DND-41 (cell line): Measurements from ENCODE around the gene VAV2.

Experiments
- ATAC-seq: fragments of 200-7000 bp; cut with Tn5 transposase; 3 replicates; pipeline ENCODE4 v1.9.1; 2021; ENCODE audit warnings: low read depth; ENCODE audit not compliant: insufficient read depth
- DNase-seq: peaks from one replicate; pipeline ENCODE4 v3.0.0-alpha.2; 2020
- H2AFZ ChIP-seq: 2 replicates; pipeline ENCODE4 v1.6.0; 2012; ENCODE audit warnings: low read depth, low read length
- H3K27ac ChIP-seq: 2 replicates; pipeline ENCODE4 v1.5.1; 2012; ENCODE audit warnings: low read length, inconsistent platforms
- H3K27me3 ChIP-seq: fragments of 200-600 bp; sonication (generic); 2 replicates; pipeline ENCODE4 v1.6.0; 2012; ENCODE audit warnings: low read length, mild to moderate bottlenecking, inconsistent platforms; ENCODE audit not compliant: insufficient read depth, poor library complexity
- H3K36me3 ChIP-seq: 2 replicates; pipeline ENCODE4 v1.5.1; 2012; ENCODE audit warnings: low read length, inconsistent platforms; ENCODE audit not compliant: insufficient read depth
- H3K4me1 ChIP-seq: 2 replicates; pipeline ENCODE4 v1.5.1; 2012; ENCODE audit warnings: mild to moderate bottlenecking, low read length; ENCODE audit not compliant: insufficient read depth
- H3K4me2 ChIP-seq: 2 replicates; pipeline ENCODE4 v1.6.0; 2012; ENCODE audit warnings: mild to moderate bottlenecking, moderate library complexity, low read length, inconsistent platforms; ENCODE audit not compliant: insufficient read depth
- H3K4me3 ChIP-seq, 2 experiments: fragments of 200-600 bp in 1 of 2; shearing (Covaris generic) in 1 of 2; 2 replicates each; pipeline ENCODE4 v1.5.1; 2012 to 2016; ENCODE audit warnings: inconsistent platforms in 2 of 2, low read length in 2 of 2, mild to moderate bottlenecking in 2 of 2, low read depth in 1 of 2, moderate library complexity in 1 of 2
- H3K79me2 ChIP-seq: 2 replicates; pipeline ENCODE4 v1.6.0; 2012; ENCODE audit warnings: low read length, inconsistent platforms; ENCODE audit not compliant: insufficient read depth
- H3K9ac ChIP-seq: 2 replicates; pipeline ENCODE4 v1.6.0; 2012; ENCODE audit warnings: low read depth, mild to moderate bottlenecking, inconsistent platforms, low read length, moderate library complexity
- H3K9me3 ChIP-seq: 2 replicates; pipeline ENCODE4 v1.5.1; 2012; ENCODE audit warnings: low read length, moderate library complexity, mild to moderate bottlenecking, inconsistent platforms; ENCODE audit not compliant: insufficient read depth, severe bottlenecking
- H4K20me1 ChIP-seq: 2 replicates; pipeline ENCODE4 v1.6.0; 2012; ENCODE audit warnings: low read length; ENCODE audit not compliant: insufficient read depth
- EZH2 ChIP-seq: IDR thresholded peaks from 3 replicates; pipeline ENCODE4 v1.6.1; 2012; ENCODE audit warnings: borderline replicate concordance, low read depth, mild to moderate bottlenecking, moderate library complexity, low read length, inconsistent platforms; ENCODE audit not compliant: severe bottlenecking
- TF ChIP-seq, protein P1 (sequence below): IDR thresholded peaks from 2 replicates; pipeline ENCODE4 v1.5.1; 2012; ENCODE audit warnings: borderline replicate concordance, low read length, moderate library complexity, mild to moderate bottlenecking; ENCODE audit not compliant: poor library complexity, severe bottlenecking; ENCODE audit errors: extremely low read depth

Gene VAV2

DNA sequence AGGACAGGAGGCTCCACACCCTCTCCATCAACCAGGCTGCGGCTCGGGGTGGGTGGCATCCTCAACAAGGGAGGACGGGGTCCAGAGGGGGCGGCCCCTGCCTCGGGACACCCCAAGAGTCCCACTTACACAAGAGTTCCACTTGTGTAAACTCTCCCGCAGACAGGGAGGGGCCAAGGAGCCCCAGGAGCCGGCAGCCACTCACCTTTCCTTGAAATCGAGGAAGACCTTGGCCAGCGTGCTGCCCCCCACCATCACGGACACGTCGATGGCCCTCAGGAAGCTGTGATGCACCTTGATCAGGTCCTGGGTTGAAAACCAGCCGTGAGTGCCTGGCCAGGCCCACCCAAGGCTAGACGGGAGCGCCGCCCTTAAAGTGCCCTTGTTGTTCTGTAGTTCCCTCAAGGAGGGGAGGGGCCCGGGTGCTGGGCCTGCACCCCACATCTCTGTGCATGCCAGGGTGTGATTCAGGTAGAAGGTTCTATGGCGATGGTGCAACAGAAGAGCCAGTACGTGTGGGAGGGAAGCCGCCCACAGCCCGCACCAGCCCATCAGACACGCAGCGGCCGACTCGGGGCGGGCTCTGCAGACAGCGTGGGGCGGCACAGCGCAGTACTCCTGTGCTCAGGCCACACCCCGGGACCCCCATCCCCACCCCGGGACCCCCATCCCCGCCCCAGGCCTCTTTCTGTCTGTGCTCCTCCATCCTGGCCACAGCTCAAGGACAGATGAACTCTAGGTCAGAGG lies 186.1 kb downstream of the VAV2 start:
- TF ChIP-seq, protein P1, sequence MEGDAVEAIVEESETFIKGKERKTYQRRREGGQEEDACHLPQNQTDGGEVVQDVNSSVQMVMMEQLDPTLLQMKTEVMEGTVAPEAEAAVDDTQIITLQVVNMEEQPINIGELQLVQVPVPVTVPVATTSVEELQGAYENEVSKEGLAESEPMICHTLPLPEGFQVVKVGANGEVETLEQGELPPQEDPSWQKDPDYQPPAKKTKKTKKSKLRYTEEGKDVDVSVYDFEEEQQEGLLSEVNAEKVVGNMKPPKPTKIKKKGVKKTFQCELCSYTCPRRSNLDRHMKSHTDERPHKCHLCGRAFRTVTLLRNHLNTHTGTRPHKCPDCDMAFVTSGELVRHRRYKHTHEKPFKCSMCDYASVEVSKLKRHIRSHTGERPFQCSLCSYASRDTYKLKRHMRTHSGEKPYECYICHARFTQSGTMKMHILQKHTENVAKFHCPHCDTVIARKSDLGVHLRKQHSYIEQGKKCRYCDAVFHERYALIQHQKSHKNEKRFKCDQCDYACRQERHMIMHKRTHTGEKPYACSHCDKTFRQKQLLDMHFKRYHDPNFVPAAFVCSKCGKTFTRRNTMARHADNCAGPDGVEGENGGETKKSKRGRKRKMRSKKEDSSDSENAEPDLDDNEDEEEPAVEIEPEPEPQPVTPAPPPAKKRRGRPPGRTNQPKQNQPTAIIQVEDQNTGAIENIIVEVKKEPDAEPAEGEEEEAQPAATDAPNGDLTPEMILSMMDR, result no peak
- no peak for TF ChIP-seq EZH2
- H3K9ac ChIP-seq, result no peak overlapping the region
- ATAC-seq, result no peak

DNA sequence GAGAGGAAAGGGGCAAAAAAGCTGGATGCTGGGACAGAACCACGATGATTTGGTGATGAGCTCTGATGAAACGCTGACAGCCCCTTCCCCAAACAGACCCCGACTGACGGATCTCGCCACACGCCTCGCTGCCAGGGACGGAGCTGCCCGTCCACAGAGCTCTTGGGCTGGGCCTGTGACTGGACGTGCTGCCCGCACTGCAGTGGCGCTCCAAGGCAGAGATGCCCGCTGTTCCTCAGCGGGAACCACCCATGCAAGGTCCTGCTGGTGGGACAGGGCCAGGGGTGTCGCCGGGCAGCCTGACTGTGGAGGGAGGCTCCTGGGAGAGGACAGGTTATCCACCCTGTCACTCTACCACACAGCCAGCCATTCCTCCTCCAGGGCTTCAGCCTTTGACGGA lies 187.9 kb downstream of the VAV2 start:
- Histone ChIP-seq H3K36me3 (no peaks in the 10 kb centered on the region), H4K20me1 (no peaks in the 10 kb centered on the region)

More for the DNA sequence above, 186.1 kb downstream of the VAV2 start:
- Histone ChIP-seq H3K36me3 (no peaks in the 10 kb centered on the region), H3K4me1 (no peaks in the 10 kb centered on the region), H3K4me2 (no peak overlapping the region), H2AFZ (no peak overlapping the region), H3K79me2 (no peaks in the 10 kb centered on the region), H3K9me3 (no peaks in the 10 kb centered on the region), H4K20me1 (no peaks in the 10 kb centered on the region), H3K27ac (no peak overlapping the region), H3K4me3 (no peak overlapping the region), H3K27me3 (no peaks in the 10 kb centered on the region)
- DNase-seq, result no peak

DNA sequence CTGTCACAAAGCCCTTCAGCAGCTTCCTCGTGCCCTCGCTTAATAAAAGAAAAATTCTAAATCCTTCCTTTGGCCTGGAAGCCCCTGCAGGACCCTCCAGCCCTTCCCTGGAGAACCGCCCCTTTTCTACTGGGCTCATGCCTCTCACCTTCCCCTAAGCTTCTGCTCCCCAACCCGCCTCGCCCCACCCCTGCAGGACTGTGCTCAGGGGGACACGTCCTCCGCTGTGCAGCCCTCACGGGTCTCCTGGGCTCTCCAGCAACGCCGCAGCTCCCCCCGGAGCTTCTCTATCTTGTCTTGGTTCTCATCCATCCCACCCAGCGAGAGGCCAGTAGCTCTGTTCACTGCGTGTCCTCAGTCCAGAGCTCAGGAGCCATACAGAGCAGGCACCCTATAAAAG lies 188.4 kb downstream of the VAV2 start:
- no peak overlapping the region for H3K27ac ChIP-seq
- H2AFZ ChIP-seq, result no peak overlapping the region
- no peak overlapping the region for H3K9ac ChIP-seq
- H3K79me2 ChIP-seq, result no peaks in the 10 kb centered on the region
- TF ChIP-seq EZH2, result no peak
- TF ChIP-seq, protein P1, result no peak
- ATAC-seq (no peak), DNase-seq (no peak)
- no peak overlapping the region for H3K4me3 ChIP-seq
- no peaks in the 10 kb centered on the region for H3K27me3 ChIP-seq
- H3K9me3 ChIP-seq, result no peaks in the 10 kb centered on the region
- no peaks in the 10 kb centered on the region for H4K20me1 ChIP-seq
- no peaks in the 10 kb centered on the region for H3K36me3 ChIP-seq
- H3K4me2 ChIP-seq, result no peak overlapping the region
- H3K4me1 ChIP-seq, result no peaks in the 10 kb centered on the region

More for the DNA sequence above, 187.9 kb downstream of the VAV2 start:
- Histone ChIP-seq H2AFZ (no peak overlapping the region), H3K9ac (no peak overlapping the region), H3K9me3 (no peaks in the 10 kb centered on the region), H3K4me3 (no peak overlapping the region), H3K4me2 (no peak overlapping the region), H3K27me3 (no peaks in the 10 kb centered on the region), H3K79me2 (no peaks in the 10 kb centered on the region), H3K4me1 (no peaks in the 10 kb centered on the region), H3K27ac (no peak overlapping the region)
- no peak for DNase-seq
- TF ChIP-seq, protein P1, result no peak
- no peak for TF ChIP-seq EZH2
- no peak for ATAC-seq
